Activated CD8-positive, alpha-beta memory T cell treated with anti-CD3 and anti-CD28 coated beads, Interleukin-2, amount 50 U/mL, for 4 hours (primary cell): ENCODE measurements around the gene UNC50.
"Not testable (repeated sequence)": the region's sequence is repeated elsewhere in the genome, so short reads cannot be mapped to it uniquely, and the experiment has no call there.

Experiments used
- DNase-seq: peaks from one replicate; pipeline ENCODE4 v3.0.0-alpha.2; 2020

Gene UNC50

DNA sequence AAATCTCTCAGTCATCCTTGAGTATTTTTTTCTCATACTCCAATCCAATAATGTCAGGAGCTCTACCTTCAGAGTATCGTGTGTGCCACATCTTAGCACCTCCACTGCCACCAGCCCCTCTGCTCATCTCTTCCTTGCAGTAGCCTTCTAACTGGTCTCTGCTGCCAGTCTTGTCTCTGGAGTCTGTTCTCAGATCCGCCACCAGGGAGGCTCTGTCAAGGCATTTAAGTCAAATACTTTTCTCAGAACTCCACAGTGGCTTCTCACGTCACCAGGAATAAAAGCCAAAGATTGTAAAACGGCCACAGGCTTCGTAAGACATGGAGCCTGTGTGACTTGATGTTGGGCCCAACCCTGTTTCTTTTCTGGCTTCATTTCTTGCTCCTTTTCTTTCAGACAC, 7.1 kb downstream of the UNC50 start:
- no peak for DNase-seq

- no peak for DNase-seq
Measured at GRCh38 chr2:98617149-98617548, 8.8 kb downstream of the UNC50 start.

DNA sequence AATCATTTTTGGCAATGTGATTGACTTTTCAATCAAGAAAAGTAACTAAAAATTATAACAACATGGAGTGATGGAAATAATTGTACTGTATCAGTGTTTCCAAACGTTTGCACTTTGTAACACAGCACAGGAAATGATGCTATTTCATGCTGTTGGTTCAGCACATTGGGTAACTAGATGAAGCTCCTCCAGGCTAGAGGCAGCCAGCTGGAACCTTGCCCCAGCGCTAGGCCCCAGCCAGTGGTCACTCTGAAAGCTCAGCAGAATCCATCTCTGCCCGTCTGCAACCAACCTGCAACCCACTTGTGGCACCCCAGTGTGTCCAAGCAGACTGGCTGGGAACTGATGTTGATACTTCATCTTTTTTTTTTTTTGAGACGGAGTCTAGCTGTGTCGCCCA, 15.3 kb downstream of the UNC50 start:
- no peak for DNase-seq

DNA sequence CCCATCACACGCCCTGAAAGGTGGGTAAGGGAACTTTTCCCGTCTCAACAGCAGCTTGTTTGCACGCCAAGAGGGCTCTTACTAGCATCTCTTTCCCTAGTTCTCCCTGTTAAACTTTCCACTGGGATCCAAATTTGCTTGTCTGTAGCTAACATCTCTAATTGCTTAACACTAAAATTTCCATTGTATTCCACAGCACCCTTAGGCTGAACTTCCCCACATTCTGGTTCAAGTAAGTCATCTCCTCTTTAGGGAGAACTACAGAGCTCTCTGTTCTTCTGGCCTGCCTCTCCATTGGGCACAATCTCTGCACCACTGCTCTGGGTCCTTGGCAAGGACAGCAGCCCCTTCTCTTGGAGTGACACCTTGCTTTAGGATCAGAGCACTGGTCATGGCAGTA, 24.0 kb downstream of the UNC50 start:
- no peak for DNase-seq

DNA sequence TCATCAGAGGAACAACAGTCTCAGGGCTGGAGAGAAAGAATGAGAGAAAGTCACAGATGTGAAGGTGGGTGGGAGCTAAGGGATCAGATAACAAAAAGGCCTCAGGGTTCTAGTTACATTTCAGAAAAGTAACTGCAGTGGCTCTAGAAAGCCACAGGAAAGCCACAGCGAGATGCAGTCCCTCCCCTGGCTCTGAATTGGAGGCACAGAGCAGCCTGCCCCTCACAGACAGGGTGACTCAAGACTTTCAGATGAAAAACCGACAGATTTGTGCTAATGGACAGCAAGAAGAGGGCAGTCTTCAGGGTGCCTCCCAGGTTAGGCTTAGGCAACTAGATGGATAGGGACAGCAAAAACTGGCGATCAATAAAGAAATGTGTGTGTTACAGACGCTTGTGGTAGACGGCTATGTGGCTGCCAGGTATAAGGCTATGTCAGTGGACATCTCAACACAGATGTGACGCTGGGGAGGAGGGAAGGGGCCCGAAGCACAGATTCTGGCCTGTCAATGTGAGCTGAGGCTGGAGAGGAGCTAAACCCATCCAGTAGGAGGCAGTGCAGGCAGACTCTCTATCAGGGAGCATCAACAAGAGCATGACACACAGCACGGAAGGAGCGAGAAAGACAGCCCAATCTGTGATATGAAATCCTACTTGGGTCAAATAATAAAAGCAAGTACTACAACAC, 26.2 kb downstream of the UNC50 start:
- DNase-seq = peak; percentile 50

GRCh38 chr2:98637401-98638147, 29.2 kb downstream of the UNC50 start:
- peak; percentile 29 for DNase-seq

DNA sequence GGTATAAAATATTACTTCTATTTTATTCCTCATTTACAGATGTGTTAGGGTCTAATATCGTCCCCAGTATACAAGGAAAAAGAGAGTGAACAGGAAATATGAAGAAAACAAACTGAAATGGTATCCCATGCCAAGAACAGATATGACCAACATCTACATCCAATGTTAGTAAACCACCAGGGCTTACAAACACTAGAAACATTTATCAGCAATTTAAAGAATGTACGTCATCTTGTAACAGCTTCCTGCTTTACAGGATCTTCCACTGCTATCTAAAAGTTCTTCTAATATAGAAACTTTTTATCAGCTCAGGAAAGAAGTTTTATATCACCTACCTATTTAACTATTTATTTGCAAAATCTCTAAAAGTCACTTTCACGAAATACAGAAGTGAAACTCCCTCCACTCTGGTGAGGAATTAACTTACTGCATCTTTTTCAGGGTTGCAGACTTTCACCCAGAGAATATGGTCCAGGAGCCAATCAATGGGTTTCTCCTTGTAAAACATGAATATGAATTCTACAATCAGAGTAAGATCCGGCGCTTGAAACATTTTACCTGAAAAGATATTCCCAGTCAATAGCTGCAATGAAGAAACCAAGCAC, 35.2 kb downstream of the UNC50 start:
- no peak for DNase-seq

- no peak for DNase-seq
Measured at GRCh38 chr2:98647636-98648035, 39.2 kb downstream of the UNC50 start.

DNA sequence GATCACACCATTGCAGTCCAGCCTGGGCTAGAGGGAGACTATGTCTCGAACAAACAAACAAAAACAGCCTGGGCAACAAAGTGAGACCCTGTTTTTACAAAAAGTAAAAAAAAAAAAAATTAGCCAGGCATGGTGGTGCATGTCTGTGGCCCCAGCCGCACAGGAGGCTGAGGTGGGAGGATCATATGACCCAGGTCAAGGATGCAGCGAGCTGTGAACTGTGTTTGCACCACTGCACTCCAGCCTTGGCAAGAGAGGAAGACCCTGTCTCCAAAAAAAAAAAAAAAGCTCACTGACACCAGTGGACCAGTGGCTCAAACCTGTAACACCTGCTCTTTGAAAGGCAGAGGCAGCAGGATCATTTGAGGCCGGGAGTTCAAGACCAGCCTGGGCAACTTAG, 40.1 kb downstream of the UNC50 start:
- no peak for DNase-seq

DNA sequence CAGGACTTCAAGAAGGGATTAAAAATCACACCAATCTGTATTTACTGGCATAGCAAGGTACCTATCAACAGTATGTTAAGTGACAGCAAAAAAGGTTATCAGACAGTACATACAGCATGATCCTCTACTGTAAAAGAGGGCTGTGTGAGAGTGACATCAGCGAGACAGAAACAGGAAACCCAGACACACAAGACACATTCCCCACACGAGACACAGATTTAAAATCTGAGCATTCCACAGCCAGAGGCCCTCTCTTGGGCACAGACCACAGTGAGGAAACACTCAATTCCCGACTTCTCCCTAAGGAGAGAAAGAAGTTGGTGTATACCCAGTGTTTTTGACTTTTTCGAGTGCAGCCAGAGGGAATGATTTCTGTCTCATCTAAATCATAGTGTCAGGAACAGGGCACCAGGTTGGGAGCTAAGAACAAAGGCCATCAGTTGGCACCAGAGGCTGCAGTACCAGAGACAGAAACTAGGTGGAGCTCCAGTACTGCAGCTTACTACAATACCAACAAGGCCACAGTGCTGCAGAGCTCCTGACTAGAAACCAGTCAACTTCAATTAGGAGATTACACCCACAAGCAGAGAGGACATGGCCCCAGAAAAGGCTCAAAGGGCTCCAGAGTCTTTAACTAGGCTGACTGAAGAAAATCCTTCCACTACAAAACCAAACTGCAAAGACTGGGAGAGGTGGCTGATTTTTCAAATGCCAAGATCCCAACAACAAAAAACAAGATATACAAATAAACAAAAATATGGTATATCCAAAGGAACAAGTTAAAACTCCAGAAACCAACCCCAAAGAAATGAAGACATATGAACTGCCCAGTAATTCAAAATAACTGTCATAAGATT, 41.0 kb downstream of the UNC50 start:
- peak; percentile 82 for DNase-seq

DNA sequence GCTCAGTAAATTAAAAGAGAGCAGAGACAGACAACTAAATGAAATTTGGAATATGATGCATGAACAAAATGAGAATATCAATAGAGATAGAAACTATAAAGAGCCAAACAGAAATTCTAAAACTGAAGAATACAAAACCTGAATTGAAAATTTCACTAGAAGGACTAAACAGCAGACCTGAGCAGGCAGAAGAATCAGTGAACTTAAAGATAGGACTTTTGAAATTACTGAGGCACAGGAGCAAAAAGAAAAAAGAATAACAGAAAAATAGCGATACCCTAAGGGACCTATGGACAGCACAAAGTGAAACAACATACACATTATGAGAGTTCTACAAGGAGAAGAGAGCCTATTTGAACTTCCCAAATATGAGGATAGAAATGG, 41.6 kb downstream of the UNC50 start:
- no peak for DNase-seq

GRCh38 chr2:98650998-98651397, 42.6 kb downstream of the UNC50 start:
- no peak for DNase-seq

DNA sequence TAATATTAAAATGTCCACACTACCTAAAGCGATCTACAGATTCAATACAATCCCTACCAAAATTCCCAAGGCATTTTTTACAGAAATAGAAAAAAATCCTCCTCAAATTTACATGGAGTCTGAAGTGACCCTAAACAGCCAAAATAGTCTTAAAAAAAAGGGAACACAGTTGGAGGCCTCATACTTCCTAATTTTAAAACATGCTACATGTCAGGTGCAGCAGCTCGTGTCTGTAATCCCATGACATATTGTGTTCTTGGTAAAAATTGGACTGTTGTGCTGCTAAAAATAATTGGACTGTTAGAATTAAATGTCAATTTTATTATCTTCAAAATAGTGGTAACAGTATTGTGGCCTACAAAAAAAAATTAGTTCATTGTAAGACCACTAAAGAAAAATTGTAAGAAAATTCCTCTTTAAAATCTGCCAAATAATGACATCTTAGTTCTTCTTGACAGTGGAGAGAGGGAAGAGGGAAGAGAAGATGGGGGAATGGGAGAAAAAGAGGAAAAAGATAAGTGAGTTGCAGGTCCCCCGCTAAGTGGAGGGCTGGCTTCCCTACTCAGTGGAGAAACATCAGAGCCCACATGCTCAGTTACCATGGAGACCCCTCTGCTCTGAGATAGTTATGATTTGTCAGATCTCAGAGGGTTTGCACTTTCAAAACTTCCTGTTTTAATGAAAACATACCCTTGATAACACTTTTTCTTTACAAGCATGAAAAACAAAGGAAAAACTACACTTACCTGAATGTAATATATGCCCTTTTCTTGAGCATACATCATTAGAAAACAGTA, 46.5 kb downstream of the UNC50 start:
- DNase-seq = peak; percentile 37

GRCh38 chr2:98656800-98657199, 48.4 kb downstream of the UNC50 start:
- no peak for DNase-seq

GRCh38 chr2:98658816-98659490, 50.6 kb downstream of the UNC50 start:
- no peak for DNase-seq

DNA sequence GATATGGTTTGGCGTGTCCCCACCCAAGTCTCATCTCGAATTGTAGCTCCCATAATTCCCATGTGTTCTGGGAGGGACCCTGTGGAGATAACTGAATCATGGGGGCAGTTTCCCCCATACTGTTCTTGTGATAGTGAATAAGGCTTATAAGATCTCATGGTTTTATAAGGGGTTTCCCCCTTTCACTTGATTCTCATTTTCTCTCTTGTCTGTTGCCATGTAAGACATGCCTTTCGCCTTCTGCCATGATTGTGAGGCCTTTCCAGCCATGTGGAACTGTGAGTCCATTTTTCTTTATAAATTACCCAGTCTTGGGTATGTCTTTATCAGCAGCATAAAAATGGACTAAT, 51.1 kb downstream of the UNC50 start:
- DNase-seq = not testable (repeated sequence)

DNA sequence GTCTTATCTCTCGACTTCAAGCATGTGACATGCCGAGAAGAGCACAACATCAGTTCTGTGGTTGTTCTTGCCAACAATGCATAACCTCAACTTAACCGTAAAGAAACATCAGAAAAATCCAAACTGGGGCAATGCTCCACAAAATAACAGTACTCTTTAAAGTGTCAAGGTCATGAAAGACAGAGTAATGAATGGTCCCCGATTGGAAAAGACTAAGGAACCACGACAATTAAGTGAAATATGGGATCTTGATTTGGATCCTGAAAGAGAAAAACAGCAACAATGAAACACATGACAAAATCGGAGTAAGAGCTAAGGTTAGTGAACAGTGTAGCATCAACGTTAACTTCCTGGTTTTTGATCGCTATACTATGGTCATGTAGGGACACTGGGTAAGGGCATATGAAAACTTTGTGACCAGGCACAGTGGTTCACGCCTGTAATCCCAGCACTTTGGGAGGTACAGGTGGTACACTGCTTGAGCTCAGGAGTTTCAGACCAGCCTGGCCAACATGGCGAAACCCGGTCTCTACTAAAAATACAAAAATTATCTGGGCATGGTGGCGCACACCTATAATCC, 55.2 kb downstream of the UNC50 start:
- no peak for DNase-seq

GRCh38 chr2:98664323-98664722, 55.9 kb downstream of the UNC50 start:
- peak; percentile 36 for DNase-seq

GRCh38 chr2:98665677-98666076, 57.3 kb downstream of the UNC50 start:
- no peak for DNase-seq
